KMS-11 (cell line): ENCODE measurements around the gene RNASET2.
"Not testable (repeated sequence)": the region's sequence is repeated elsewhere in the genome, so short reads cannot be mapped to it uniquely, and the experiment has no call there.

Experiments
- H2AFZ ChIP-seq: fragments of 200-600 bp; sonication (generic); 2 replicates; pipeline ENCODE4 v1.6.1; 2016; ENCODE audit warnings: antibody characterized with exemption, mixed run types, low read depth
- H3K27ac ChIP-seq: fragments of 200-600 bp; sonication (generic); 2 replicates; pipeline ENCODE4 v1.6.1; 2016; ENCODE audit warnings: mild to moderate bottlenecking, mixed run types
- H3K27me3 ChIP-seq: fragments of 200-600 bp; sonication (generic); 2 replicates; pipeline ENCODE4 v1.6.1; 2017; ENCODE audit warnings: mild to moderate bottlenecking, low read depth, mixed run types, moderate library complexity; ENCODE audit not compliant: insufficient read depth
- H3K36me3 ChIP-seq: fragments of 200-600 bp; sonication (generic); 2 replicates; pipeline ENCODE4 v1.6.1; 2017; ENCODE audit warnings: mild to moderate bottlenecking, mixed run types; ENCODE audit not compliant: insufficient read depth
- H3K4me1 ChIP-seq: fragments of 200-600 bp; sonication (generic); 2 replicates; pipeline ENCODE4 v1.6.1; 2016; ENCODE audit warnings: mild to moderate bottlenecking, low read depth, mixed run types; ENCODE audit not compliant: poor library complexity, severe bottlenecking
- H3K4me2 ChIP-seq: fragments of 200-600 bp; sonication (generic); 2 replicates; pipeline ENCODE4 v1.7.0; 2016; ENCODE audit warnings: mild to moderate bottlenecking, mixed run types
- H3K4me3 ChIP-seq: fragments of 200-600 bp; sonication (generic); IDR thresholded peaks from 2 replicates; pipeline ENCODE4 v1.6.1; 2017; ENCODE audit warnings: low read depth, low read length, mixed read lengths; ENCODE audit not compliant: insufficient read depth
- H3K79me2 ChIP-seq: fragments of 200-600 bp; sonication (generic); 2 replicates; pipeline ENCODE4 v1.6.1; 2016; ENCODE audit warnings: low read depth, mixed run types; ENCODE audit not compliant: insufficient read depth
- H3K9ac ChIP-seq: fragments of 200-600 bp; sonication (generic); 2 replicates; pipeline ENCODE4 v1.6.1; 2016; ENCODE audit warnings: mild to moderate bottlenecking, mixed run types
- H4K20me1 ChIP-seq: fragments of 200-600 bp; sonication (generic); 2 replicates; pipeline ENCODE4 v1.6.1; 2016; ENCODE audit warnings: mild to moderate bottlenecking, mixed run types; ENCODE audit not compliant: insufficient read depth
- CTCF ChIP-seq: fragments of 200-600 bp; sonication (generic); conservative IDR thresholded peaks from 2 replicates; pipeline ENCODE4 v1.6.1; 2017; ENCODE audit warnings: low read depth, mild to moderate bottlenecking, antibody characterized with exemption, low read length, moderate library complexity, mixed read lengths

RNASET2 gene

GRCh38 chr6:166921570-166921969, 34.8 kb downstream of the RNASET2 start:
- H3K4me1 ChIP-seq, result no peaks in the 10 kb centered on the region
- no peak for TF ChIP-seq CTCF
- H3K27me3 ChIP-seq, result no peaks in the 10 kb centered on the region
- no peak overlapping the region for H3K9ac ChIP-seq
- H3K4me3 ChIP-seq, result no peak overlapping the region
- no peak overlapping the region for H2AFZ ChIP-seq
- H3K79me2 ChIP-seq, result no peaks in the 10 kb centered on the region
- no peak overlapping the region for H3K27ac ChIP-seq
- H4K20me1 ChIP-seq, result no peaks in the 10 kb centered on the region
- H3K4me2 ChIP-seq, result no peak overlapping the region
- no peaks in the 10 kb centered on the region for H3K36me3 ChIP-seq

- Histone ChIP-seq H3K36me3 (no peaks in the 10 kb centered on the region), H3K4me2 (no peak overlapping the region), H3K4me1 (no peaks in the 10 kb centered on the region), H3K4me3 (no peak overlapping the region), H3K79me2 (no peaks in the 10 kb centered on the region), H2AFZ (no peak overlapping the region), H3K27me3 (no peaks in the 10 kb centered on the region), H3K9ac (no peak overlapping the region), H3K27ac (no peak overlapping the region), H4K20me1 (no peaks in the 10 kb centered on the region)
- no peak for TF ChIP-seq CTCF
Measured at GRCh38 chr6:166916824-166917223, 39.5 kb downstream of the RNASET2 start.

GRCh38 chr6:166915484-166915883, 40.9 kb downstream of the RNASET2 start:
- H3K9ac ChIP-seq, H3K79me2 ChIP-seq, H4K20me1 ChIP-seq, H3K27ac ChIP-seq, H3K4me3 ChIP-seq, H3K4me1 ChIP-seq, H3K36me3 ChIP-seq, H3K27me3 ChIP-seq, H2AFZ ChIP-seq, H3K4me2 ChIP-seq: not testable (repeated sequence)

- H3K27me3 ChIP-seq, H2AFZ ChIP-seq, H3K4me1 ChIP-seq, H3K4me2 ChIP-seq, H3K36me3 ChIP-seq, H4K20me1 ChIP-seq, H3K27ac ChIP-seq, H3K79me2 ChIP-seq, H3K9ac ChIP-seq, H3K4me3 ChIP-seq: not testable (repeated sequence)
Measured at GRCh38 chr6:166914952-166915351, 41.4 kb downstream of the RNASET2 start.

GRCh38 chr6:166911248-166911677, 45.1 kb downstream of the RNASET2 start:
- no peaks in the 10 kb centered on the region for H3K36me3 ChIP-seq

More at GRCh38 chr6:166911248-166911677, 45.1 kb downstream of the RNASET2 start:
- no peak overlapping the region for H3K4me2 ChIP-seq
- no peak for TF ChIP-seq CTCF
- H3K79me2 ChIP-seq, result no peaks in the 10 kb centered on the region
- no peak overlapping the region for H3K4me3 ChIP-seq
- no peak overlapping the region for H3K9ac ChIP-seq
- no peaks in the 10 kb centered on the region for H4K20me1 ChIP-seq
- no peak overlapping the region for H3K27ac ChIP-seq
- H3K27me3 ChIP-seq, result no peaks in the 10 kb centered on the region
- no peaks in the 10 kb centered on the region for H3K4me1 ChIP-seq
- no peak overlapping the region for H2AFZ ChIP-seq
